HG03520 (cell line): ENCODE results near the gene SMAD6.

Experiments used
- ATAC-seq: cut with Tn5 transposase; IDR thresholded peaks from one replicate; pipeline ENCODE4 v1.9.1; 2021; ENCODE audit warnings: mild to moderate bottlenecking, moderate library complexity; ENCODE audit not compliant: unreplicated experiment

The SMAD6 gene

DNA sequence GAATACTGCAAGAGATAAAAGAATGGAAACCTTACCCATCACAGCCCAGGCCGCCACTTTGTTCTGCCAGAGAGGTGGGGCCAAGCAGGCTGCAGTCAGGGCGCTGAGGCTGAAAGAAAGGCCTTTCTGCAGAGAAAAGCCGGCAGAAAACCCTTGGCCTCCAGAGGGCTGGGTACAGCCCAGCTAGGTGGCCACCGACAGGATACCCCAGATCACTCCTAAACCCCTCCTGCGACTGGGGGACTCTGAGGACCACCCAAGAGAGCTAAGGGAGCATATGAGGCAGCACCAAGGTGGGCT is 69.3 kb downstream of the SMAD6 start:
- ATAC-seq = no peak

DNA sequence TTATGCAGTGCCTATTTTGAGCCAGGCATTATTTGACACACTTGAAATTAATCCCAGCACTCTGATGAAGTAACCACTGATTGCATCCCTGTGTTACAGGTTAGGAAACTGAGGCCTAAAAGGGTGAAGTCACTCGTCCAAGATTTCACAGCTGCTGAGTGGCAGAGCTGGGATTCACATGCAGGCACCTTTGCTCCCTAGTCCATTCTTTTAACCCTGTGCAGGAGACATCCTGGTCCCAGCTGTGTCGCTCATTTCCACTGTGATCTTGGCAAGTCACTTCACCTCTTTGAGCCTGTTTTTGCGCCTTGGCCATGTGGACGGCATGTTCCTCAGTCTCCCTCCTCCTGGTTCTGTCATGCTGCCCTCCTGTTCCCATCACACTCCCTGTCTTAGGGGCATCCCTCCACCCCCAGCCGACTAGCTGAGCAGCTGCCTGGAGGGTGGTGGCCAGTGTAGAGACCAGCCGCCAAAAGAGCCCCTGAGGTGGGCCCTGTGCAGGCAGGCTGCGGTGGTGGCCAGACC is 70.6 kb downstream of the SMAD6 start:
- ATAC-seq = no peak

DNA sequence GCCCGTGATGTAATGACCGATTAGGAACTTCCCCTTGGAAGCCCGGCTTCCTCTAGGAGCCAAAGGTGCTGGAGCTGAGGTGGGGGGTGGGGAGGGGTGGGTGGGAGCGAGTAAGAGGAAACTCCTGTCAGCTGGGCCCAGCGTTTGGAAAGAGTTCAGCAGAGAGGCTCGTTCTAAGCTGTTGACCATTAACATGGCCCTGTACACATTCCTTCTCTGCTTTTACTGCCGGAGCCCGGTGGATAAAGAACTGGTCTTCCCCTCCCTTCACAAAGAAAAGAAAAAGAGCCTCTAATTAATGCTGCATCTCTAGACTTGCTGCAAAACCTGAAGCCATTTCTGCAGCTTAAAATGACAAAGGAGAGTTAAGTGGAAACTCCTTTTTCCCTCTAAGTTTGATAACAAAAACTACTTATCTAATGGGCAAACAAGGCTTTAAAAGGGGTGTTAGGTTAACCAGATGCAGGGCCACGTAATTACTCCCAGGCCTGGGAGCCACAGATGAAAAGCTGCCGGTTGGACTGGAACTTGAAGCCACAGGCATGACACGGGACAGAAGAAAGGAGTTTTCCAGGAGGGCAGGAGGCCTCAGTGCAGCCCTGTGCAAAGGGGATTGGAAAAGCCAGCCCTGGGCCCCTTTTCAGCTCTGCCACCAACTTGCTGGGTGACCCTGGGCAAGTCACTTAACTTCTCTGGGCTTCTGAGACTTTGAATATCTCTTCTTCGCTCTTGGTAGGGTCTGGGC is 71.3 kb downstream of the SMAD6 start:
- no peak for ATAC-seq

DNA sequence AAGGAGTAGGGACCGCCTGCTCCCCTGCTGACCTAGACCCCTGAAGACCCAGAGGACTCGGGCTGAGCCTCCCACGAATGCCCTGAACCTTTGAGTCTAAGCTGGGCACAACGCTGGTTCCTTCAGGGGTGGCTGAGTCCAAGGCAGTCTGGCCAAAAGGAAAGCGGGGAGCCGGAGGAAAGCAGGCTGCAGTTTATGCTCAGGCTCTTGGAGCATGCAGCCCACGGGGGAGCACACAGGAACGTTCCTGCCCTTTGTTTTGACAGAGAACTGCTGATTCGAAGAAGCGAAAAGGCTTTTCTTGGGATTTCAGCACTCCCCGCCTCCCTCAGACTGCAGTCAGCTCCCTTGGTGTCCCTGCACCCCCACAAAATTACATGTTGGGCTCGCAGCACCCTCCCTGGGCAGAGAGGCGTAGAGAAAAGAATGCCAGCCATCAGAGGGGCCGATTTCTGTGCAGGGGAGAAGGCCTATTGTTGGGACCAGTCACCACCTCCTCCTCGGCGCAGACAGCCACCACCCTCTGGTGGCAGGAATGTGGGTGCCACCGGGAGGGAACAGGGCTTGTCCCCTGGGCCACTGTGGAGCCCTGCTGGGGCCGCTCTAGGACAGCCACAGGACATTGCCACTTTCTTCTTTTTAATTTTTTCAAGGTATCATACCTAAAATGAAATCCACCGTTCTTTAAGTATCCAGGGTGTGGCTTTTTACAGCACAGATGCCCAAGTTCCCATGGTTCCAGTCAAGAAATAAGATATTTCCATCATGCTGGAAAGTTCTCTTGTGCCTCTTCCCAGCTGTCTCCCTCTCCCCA is 72.2 kb downstream of the SMAD6 start:
- no peak for ATAC-seq

DNA sequence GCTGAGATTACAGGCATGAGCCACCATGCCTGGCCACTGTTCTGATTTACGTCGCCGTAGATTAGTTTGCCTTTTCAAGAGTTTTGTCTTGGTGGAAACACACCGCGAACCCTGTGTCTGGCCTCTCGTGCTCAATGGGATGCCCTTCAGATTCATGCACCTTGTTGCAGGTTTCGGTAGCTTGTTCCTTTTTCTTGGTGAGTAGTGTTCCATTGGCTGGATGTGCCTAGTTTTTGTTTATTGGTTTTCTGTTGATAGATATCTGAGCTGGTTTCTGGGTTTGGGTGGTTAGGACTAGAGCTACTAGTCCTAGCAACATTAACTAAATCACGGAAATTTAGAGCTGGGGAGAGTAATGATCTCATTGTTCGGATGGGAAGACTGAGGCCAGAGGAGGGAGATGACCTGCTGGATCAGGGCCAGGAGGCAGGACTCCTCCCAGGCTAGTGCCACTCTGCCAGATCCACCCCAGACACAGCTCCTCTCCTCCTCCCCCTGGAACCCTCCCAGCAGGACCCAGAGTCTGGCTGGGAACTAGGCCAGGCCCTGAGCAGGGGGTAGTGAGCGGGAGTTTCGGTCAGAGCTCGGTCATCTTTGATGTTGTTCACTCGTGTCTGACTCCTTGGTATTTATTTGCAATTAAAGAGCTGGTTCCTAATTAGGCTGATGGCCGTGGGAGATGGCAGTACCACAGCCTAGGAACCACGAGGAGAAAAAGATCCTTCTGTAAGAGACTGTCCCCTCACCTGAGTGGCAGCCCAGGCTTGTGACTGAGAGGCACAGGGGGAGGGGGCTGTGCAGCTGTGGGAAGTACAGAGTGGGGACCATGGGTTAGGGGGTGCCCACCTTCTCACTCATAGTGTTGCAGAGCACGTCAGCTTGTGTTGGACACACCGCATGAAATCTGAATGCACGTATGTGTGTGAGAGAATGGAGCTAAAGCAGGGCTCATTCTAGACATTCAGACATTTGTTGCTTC is 73.4 kb downstream of the SMAD6 start:
- ATAC-seq = no peak

DNA sequence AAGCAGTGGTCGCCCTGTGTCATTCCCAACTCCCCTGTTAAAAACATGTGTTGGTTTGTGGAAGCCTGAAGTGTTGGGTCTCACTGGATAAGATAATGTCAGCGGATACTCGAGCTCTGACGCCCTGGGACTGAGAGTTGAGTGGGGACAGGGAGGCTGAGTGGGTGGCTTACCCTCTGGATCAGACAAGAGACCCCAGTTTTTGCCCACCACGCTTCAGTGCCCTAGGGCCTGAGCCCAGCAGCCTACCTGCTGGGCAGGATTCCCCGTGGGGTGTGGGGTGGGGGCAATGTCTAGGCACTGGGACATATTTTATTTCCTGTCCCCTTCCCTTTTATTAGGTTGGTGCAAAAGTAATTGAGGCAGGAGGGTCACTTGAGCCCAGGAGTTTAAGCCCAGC is 75.0 kb downstream of the SMAD6 start:
- ATAC-seq = no peak

DNA sequence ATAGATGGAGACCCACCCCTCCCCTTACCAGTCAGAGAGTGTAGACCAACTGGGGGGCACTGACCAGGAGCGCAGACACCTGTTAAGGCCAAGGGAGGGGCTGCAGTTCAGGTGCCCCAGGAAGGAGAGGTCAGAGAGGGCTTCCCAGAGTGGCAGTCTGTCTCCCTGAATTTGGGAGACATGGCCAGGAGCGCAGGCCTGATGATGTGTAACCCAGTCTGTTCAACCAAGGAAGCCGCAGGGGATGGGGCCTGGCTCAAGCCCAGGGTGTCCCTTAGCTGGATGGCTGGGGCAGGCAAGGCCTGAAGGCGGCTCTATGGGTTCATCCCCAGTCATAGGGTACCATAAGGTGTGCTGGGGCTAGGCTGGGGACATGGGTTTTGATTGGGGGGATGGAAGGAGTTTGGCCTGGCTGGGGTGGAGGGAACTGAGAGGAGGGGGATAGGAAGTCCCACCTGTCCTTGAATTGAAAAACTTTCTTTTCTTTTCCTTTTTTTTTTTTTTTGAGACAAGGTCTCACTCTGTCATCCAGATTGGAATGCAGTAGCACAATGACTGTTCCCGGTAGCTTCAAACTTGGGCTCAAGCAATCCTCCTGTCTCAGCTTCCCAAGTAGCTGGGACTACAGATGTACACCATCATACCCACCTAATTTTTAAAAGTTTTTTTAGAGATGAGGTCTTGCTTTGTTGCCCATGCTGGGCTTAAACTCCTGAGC is 75.7 kb downstream of the SMAD6 start:
- ATAC-seq = no peak

DNA sequence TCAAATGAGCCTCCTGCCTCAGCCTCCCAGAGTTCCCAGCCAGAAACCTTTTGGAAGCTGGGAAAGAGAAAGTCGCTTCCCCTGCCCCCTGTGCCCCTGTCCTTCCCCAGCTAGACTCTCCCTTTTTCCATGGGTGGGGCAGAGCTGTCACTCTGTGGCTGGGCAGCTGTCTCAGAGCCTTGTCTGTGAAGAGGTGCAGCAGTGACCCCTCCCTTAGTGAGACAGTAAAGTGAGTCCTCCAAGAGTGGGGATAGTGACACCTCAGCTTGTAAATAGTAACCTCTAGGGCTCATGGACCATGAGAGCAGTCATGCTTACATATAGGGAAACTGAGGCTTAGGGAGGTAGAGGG is 76.3 kb downstream of the SMAD6 start:
- no peak for ATAC-seq

DNA sequence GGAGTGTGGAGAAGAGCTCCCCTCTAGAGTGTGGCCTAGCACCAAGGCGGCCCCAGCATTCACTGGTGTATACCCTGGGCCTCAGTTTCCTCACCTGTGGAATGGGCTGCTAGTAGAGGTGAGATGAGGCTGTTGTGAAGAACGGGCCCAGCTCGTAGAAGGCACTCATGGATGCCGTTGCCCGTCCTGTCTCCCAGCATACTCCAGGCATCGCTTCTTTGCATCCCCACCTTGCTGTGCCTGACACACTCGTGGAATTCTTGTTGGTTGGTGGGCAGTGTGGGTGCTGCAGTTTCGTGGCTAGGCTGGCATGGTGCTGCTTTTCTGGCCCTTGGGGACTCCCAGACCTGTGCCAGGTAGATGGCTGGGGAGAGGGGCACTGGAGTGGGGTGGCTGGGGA is 76.7 kb downstream of the SMAD6 start:
- ATAC-seq = no peak

DNA sequence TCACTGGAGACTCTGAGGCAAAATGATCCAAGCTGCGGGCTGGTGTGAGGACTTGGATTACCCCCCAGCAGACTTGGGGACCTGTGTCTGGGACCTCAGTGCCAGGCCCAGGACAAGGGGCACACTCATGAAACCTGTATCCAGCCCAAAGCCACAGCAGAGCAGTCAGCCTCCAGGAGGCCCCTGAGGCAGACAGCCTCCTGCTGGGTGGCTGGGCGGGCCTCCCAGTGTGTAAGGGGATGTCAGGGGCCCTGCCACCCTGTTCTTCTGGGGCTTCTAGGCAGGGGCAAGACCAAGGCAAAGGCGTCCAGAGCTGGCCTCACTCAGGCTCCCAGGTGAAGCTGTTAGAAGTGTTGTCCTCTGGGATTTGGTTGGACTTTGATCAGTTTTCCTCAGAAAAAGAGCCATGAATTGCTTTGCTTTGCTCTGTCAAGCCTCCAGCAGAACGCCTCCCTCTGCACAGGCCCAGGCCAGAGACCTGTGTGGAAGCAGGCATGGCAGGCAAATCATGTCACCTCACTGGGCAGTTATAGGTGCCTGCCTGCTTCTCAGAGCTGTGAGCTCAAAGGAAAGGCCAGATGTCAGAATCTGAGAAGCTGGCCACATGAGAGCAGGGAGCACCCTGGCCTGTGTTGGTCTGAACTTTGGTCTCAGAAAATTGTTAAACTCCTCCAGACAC is 77.4 kb downstream of the SMAD6 start:
- no peak for ATAC-seq

DNA sequence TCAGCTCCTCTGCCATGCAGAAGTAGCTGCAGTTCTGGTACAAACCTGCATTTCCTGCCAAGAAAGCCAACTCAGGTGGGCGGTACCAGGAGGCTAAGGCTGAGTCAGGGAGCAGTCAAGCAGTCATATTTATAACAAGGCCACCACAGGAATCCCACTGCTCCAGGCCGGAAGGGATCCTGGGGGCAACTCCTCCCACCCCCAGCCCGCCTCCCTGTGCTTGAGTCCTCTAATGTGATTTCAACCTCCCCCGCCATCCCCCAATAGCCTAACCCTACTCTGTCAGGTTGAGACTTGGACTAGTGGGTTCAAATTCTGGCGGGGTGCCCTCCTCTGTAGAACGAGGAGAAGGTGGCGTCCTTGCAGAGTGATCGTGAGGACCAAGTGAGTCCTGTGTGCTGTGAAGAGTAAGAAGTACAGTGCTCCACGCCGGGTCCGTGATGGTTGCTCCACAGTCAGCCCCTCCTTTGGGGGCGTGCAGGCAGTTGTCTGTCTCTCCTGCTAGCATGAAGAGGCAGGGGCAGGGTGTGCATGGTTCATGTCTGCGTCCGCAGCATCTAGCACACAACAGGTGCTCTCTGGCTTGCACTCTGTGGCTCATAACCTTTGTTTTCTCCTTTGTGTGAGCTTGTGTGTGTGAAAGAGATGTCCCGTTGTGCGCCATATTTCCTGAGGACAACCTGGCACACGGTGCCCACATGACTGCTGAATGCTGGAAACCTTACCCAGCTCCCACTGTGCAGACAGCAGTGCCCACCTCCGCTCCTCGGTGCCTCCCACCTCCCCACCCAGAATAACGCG is 78.3 kb downstream of the SMAD6 start:
- no peak for ATAC-seq

DNA sequence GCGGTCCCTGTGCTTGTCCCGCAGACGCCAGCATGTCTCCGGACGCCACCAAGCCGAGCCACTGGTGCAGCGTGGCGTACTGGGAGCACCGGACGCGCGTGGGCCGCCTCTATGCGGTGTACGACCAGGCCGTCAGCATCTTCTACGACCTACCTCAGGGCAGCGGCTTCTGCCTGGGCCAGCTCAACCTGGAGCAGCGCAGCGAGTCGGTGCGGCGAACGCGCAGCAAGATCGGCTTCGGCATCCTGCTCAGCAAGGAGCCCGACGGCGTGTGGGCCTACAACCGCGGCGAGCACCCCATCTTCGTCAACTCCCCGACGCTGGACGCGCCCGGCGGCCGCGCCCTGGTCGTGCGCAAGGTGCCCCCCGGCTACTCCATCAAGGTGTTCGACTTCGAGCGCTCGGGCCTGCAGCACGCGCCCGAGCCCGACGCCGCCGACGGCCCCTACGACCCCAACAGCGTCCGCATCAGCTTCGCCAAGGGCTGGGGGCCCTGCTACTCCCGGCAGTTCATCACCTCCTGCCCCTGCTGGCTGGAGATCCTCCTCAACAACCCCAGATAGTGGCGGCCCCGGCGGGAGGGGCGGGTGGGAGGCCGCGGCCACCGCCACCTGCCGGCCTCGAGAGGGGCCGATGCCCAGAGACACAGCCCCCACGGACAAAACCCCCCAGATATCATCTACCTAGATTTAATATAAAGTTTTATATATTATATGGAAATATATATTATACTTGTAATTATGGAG is 79.1 kb downstream of the SMAD6 start:
- ATAC-seq = no peak

DNA sequence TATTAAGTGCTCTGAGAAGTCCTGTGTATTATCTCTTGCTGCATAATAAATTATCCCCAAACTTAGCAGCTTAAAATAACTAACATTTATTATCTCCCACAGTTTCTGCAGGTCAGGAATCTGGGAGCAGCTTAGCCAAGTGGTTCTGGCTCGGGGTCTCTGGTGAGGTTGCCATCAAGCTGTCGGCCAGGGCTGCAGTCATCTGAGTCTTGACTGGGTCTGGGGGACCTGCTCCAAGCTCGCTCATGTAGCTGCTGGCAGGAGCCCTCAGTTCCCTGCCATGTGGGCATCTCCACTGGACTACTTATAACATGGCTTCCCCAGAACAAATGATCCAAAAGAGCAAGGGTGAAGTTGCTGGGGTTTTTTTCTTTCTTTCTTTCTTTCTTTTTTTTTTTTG is 80.7 kb downstream of the SMAD6 start:
- ATAC-seq = no peak

DNA sequence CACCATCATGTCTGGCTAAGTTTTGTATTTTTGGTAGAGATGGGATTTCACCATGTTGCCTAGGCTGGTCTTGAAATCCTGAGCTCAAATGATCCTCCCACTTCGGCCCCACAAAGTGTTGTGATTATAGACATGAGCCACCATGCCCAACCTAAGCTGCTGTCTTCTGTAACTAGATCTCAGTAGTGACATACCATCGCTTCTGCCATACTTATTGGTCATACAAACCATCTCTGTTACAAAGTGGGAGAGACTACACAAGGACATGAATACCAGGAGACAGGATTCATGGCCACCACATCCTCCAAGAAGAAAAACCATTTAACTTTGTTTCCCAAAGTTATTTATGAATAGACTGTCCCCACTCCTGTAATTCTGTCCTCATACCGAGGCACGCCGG is 81.3 kb downstream of the SMAD6 start:
- no peak for ATAC-seq

DNA sequence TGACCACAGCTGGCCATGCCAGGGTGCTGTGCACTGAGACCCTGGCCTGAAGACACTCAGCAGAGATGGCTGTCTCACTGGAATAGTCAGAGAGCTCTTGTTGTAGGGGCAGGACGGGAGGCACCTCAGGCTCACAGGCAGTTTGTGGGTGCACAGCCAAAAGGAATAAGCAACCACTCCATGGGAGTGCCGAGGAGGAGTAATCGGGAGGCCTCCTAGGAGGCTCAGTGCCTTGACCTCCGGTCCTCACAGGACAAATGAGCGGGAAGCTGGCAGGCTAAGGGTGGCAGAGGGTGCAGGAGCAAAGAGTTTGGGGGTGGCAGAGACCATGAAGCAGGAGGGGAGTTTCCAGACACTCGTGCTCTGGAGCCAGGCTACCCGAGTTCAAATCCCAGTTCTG is 81.7 kb downstream of the SMAD6 start:
- ATAC-seq = no peak

DNA sequence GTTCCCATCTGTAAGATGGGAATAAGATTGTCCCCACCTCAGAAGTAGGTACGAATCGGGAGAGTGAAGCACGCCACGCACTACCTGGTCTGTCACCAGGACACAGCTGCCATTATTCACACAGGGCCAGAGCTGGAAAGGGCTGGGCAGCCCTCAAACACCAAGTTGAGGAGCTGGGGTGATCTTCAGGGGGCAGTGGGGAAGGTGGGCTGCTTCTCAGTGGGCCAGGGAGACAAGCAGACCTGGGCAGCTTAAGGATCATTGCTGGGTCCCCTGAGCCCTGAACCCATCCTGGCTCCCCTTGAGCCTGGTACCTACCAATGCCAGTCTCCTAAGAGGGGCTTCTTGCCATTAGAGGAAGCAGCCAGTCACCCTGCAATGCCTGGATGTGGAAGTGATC is 82.1 kb downstream of the SMAD6 start:
- ATAC-seq = no peak

DNA sequence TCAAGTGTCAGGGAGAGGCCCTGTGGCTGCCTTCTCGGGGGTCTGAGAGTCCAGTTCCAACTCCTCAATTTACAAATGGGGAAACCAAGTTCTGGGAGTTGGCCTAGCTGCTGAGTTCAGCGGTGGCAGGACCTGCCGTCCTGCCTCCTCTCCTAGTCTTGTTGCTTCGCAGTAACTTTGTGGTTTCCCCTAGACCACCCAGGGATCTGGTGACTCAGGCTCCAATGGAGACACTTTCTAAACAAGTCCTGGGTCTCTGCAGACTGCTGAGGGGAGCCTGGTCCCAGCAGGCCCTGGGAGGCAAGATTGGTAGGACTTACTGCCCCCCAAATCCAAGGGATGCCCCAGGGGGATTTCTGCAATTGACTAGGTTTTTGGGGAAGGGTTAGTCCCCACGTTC is 83.6 kb downstream of the SMAD6 start:
- no peak for ATAC-seq

DNA sequence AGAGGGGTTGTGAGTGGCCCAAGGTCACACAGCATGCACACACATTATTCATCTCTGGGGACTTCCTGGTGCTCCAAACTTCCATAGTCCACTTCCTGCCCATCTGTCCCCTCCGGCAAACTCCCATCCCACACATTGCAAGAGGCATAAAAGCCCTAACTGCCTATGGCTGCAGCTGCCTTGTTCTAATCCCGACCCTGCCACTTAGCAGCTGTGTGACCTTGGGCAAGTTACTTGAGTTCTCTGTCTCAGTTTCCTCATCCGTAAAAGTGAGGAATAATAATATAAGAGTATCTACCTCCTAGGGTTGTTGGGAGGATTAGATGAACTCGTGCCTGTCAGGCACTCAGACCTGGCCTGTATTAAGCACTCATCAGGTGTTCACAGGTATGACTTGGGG is 84.2 kb downstream of the SMAD6 start:
- no peak for ATAC-seq
